ENCODE measurements around the gene AMTN.

DNA sequence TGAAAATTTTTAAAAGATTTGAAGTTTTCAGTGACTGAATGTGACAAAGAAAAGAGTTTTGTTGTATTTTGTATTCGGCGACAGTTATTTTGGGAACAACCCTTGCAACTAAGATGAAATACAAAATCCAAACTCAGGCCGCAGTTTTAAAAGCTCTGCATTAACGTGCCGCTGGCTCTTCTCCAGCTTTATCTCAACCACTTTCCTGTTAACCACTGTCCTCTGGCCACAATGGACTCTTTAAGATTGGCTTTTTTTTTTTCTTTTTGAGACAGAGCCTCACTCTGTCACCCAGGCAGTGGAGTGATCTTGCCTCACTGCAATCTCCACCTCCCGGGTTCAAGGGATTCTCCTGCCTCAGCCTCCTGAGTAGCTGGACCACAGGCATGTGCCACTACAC, 22.1 kb upstream of the AMTN start:
- TF ChIP-seq RAD21 (conservative IDR thresholded peaks at IDR 0.05) (no peak), POLR2AphosphoS5 (IDR thresholded peaks at IDR 0.05) (no peak), TAF1 (IDR thresholded peaks at IDR 0.05; ENCODE audit: low read depth) (no peak)
- TF ChIP-seq, protein P1, sequence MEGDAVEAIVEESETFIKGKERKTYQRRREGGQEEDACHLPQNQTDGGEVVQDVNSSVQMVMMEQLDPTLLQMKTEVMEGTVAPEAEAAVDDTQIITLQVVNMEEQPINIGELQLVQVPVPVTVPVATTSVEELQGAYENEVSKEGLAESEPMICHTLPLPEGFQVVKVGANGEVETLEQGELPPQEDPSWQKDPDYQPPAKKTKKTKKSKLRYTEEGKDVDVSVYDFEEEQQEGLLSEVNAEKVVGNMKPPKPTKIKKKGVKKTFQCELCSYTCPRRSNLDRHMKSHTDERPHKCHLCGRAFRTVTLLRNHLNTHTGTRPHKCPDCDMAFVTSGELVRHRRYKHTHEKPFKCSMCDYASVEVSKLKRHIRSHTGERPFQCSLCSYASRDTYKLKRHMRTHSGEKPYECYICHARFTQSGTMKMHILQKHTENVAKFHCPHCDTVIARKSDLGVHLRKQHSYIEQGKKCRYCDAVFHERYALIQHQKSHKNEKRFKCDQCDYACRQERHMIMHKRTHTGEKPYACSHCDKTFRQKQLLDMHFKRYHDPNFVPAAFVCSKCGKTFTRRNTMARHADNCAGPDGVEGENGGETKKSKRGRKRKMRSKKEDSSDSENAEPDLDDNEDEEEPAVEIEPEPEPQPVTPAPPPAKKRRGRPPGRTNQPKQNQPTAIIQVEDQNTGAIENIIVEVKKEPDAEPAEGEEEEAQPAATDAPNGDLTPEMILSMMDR (IDR thresholded peaks at IDR 0.05; ENCODE audit: poor library complexity, severe bottlenecking) = no peak
